Stimulated activated CD8-positive, alpha-beta memory T cell treated with anti-CD3 and anti-CD28 coated beads, Interleukin-4, amount 100 ng/mL, for 4 hours (primary cell): ENCODE measurements around the gene TMEM207.

Experiments used
- DNase-seq, 2 donors: peaks; one replicate each; pipeline ENCODE4 v3.0.0-alpha.2; 2020; ENCODE audit warnings: low read depth in 2 of 2, low spot score in 1 of 2

The TMEM207 gene

DNA sequence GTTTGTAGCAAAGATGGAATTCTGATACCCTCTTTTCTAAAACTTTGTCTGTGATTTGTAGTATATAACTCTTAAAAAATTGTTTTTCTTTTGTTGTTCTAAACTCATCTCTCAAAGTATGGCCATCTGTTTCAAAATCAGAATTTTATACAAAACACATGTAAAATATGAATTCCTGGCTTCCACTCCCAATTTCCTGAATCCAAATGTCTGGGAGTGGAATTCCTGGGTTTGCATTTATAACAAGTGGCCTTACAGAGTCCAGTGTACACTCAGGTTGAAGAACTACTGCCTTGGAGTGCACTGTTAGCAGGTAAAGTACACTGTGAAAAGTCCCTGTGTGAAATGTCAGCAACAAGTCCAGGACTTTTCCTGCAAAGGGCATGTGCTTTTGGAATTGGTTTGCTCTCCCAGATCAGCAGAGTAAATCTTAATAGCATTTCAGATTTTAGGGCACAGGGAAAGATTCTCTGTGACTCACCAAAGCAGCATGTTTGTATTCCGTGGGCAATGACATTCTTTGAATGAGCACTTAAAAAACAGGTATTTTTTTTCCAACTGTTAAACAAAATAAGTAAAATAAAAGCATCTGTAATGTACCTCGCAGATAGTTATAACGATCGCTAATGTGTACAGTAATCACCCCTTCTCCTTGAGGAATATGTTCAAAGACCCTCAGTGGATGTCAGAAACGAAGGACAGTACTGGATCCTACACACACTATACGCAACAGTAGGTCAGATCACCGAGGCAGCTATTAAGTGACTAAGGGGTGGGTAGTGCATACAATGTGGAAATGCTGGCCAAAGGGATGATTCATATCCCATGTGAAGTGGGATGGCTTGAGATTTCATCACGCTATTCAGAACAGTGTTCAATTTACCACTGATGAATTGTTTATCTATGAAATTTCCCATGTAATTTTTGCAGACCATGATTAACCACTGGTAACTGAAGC lies 63.7 kb downstream of the TMEM207 start:
- DNase-seq = no peak

- DNase-seq = no peak
Observed at GRCh38 chr3:190384309-190384756, 65.4 kb downstream of the TMEM207 start.

- DNase-seq = no peak
Observed at GRCh38 chr3:190382082-190382481, 67.6 kb downstream of the TMEM207 start.

DNA sequence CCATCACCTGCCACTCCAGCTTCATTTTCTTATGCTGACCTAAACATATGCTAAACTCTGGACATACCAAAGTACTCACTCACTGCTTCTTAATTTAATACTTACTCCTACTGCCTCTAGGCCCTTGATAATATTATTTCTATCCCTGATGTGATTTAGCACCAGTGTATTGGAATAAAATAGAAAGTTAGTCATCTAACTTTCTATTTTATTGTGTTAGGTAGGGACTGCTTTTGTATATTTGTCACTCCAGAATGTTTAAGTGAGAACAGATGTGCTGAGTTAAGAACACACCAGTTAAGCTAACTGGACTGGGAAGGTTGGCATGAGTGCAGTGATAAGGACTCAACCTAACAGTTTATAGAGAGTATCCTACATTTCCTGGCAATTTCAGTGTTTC lies 68.3 kb downstream of the TMEM207 start:
- DNase-seq = no peak

DNA sequence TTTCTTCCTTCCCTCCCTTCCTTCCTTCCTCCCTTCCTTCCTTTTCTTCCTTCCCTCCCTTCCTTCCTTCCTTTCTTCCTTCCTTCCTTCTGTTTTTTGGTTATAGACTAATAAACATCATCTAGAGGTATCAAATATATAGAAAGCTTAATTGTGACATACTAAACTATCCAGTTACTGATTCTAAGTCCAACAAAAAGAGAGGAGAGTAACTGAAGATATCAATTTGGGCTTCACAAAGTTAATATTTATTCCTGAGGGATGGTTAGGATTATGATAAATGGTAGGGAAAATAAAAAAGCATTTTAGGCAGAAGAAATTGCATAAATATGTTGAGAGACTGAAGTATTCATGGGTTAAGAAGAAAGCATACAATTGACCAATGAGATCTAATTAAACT lies 69.5 kb downstream of the TMEM207 start:
- DNase-seq = no peak
